ENCODE results near the gene SLC25A11.
"Not testable (repeated sequence)": the region's sequence is repeated elsewhere in the genome, so short reads cannot be mapped to it uniquely, and the experiment has no call there.

The SLC25A11 gene

DNA sequence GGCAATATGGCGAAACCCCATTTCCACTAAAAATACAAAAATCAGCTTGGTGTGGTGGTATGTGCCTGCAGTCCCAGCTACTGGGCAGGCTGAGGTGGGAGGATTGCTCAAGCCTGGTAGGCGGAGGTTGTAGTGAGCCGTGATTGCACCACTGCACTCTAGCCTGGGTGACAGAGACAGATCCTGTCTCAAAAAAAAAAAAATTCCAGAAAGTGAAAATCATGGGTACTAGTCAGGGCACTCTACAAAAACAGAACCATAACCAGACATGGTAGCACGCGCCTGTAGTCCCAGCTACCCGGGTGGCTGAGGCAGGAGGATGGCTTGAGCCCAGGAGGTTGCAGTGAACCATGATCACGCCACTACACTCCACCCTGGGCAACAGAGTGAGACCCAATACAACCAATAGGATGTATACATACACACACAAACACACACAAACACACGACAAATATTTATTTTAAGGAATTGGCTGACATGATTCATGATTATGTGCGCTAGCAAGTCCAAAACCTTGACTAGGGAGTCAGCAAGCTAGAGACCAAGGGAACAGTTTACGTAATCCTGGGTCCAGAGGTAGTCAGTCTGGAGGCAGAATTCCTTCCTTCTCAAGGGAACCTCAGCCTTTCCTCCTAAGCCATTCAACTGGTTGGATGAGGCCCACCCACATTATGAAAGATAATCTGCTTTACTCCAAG is 19.3 kb downstream of the SLC25A11 start:
- no peak for DNase-seq (ENCODE audit: low read depth in 2 of 2)

DNA sequence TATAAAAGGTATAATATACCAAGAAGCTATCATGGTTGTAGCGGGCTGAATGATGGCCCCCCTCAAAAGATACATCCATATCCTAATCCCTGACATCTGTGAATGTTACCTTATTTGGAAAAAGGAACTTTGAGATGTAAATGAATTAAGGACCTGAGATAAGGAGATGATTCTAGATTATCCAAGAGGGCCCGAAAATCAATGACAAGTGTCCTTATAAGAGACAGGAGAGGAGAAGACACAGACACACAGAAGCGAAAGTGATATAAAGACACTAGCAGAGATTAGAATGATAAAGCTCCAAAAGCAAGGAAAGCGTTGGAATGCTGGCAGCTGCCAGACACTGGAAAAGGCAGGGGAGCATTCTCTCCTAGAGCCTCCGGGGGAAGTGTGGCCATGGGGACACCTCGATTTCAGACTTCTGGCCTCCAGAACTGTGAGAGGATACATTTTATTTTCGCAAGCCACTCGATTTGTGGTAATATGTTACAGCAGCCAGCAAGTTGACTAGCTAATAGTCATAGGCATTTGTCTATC is 20.3 kb downstream of the SLC25A11 start:
- no peak for DNase-seq (ENCODE audit: low read depth in 2 of 2)

DNA sequence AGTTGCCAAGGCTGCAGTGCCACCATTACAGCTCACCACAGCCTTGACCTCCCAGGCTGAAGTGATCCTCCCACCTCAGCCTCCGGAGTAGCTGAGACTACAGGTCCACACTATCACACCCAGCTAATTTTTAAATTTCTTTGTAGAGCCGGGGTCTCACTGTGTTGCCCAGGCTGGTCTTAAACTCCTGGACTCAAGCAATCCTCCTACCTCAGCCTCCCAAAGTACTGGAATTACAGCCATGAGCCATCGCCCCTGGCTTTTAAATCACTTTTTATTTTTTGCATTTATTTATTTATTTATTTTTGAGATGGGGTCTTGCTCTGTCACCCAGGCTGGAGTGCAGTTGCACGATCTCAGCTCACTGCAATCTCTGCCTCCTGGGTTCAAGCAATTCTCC is 25.3 kb downstream of the SLC25A11 start:
- DNase-seq (ENCODE audit: low read depth in 2 of 2) = not testable (repeated sequence)

DNA sequence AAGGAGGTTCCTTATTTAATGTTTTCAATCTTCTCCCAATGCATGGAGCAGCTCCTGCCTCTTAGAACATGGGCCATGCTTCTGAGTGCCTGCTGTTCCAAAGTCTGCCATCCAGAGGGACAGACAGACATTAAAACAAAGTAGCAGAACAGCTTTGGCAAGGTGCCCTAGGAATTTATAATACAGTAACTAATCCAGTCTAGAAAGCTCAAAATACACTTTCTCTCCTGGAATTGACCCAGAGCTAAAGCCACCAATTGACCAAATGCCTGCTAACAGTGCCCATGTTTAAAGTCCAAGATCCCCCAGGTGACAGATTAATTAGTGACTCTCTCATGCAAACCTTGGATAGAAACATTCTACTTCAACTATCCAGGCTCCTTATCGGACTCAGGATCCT is 25.9 kb downstream of the SLC25A11 start:
- no peak for DNase-seq (ENCODE audit: low read depth in 2 of 2)

DNA sequence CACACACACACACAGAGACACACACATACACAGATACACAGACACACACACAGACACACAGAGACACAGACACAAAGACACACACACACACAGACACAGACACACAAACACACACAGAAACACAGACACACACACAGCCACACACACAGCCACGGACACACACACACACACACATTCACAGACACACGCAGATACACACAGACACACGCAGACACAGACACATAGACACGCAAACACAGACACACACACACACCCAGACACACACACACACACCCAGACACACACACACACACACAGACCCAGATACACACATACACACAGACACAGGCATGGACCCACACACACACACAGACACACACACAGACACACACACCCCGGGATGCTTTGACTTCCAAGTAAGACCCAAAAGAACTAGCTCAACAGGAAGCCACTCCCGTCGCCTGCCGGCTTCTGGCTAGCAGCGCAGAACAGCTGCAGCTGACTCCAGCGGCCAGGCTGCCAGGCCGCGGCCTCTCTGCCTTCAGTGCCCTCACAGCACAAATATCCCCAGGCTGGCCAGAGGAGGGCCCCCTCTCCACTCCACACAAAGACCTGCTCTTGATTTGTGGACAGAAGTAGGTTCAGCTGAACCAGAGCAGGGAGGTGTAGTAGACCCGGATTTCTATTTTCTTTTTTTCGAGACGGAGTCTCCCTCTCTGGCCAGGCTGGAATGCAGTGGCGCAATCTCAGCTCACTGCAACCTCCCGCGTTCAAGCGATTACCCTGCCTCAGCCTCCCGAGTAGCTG is 30.9 kb downstream of the SLC25A11 start:
- DNase-seq (ENCODE audit: low read depth in 2 of 2) = peak; percentile 40 to 56

DNA sequence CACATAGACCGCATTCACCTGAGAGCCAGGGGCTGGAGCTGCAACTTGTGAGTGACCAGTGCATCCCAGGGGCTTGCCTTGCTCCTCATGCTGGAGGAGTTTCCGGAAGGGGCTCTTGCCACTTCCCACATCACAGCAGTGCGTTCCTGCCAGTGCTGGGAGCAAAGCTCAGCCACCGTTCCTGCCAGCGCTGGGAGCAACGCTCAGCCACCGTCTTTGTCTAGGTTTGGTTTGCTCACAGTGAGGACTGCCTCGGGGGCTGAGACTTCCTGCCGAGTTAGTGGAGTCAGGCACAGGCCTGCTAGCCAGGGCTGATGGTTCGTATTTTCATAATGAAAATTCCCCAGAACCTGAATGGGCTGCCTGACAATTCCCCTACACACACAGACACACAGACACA is 31.5 kb downstream of the SLC25A11 start:
- DNase-seq (ENCODE audit: low read depth in 2 of 2) = no peak

DNA sequence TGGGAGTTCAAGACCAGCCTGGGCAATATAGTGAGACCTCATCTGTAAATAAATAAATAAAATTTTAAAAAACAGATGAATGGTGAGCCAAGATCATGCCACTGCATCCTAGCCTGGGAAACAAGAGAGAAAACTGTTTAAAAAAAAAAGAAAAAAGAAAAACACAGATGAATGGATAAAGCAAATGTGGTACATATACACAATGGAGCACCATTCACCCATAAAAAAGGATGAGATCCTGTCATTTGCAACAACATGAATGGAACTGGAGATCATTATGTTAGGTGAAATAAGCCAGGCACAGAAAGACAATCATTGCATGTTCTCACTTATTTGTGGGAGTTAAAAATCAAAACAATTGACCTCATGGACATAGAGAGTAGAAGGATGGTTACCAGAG is 33.2 kb downstream of the SLC25A11 start:
- DNase-seq (ENCODE audit: low read depth in 2 of 2) = not testable (repeated sequence)

DNA sequence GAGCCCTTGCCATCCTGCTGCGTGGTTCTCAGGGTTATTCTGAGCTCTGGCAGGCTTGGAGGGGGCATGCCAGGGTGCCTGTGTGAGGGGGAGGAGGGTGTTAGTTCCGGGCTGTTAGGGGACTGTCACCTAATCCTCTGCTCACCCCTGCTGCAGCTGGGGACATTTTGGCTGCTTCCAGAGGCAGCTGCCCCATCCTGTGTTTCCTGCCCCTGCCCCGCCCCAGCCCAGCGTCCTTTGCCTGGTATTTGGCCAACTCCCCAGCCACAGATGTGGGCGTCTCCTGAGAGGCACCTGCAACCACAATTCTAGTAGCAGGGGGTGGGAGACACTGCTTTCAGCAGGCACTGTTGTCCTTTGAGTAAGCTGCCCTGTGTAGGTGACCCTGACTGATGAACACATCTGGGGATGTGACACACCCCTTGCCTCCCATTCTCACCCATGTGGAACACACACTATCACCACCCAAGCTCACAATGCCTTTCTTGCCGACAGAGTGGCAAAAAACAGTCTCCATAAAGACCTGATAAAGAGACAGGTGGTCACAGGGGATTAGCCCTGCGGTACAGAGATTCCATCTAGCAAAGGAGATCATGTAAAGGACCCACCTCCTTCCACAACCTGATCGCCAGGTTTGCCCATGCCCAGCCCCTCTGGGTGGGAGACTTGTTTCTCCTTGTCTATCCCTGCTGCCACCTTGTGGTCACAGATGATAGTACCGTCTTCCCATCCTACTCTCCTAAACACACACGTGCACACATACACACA is 36.6 kb downstream of the SLC25A11 start, which contains the start of gene CHRNE:
Gene CHRNE, minus strand, starts transcription at position 48 of the 768 bp plus-strand sequence. Its CDS starts 35 bp downstream, at position 13.
- DNase-seq (ENCODE audit: low read depth in 2 of 2) = peak; percentile 62 to 74

DNA sequence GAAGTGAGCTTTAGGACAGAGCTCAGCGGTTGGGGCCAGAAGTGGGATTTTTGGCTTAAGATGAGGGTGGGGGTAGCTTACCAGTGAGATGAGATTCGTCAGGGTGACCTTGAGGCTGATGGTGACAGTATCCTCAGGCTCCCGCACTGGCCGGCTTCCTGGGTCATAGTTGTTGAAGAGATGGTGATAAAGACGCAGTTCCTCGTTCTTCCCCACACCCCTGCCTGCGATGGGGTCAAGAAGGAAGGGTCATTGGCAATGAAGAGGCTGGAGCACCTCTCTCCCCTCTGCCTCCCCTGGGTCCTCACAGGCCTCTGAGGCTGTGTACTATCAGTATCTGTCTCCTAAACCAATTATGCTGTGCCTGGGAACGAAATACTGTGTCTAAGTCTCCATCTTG is 37.3 kb downstream of the SLC25A11 start:
- DNase-seq (ENCODE audit: low read depth in 2 of 2) = no peak

DNA sequence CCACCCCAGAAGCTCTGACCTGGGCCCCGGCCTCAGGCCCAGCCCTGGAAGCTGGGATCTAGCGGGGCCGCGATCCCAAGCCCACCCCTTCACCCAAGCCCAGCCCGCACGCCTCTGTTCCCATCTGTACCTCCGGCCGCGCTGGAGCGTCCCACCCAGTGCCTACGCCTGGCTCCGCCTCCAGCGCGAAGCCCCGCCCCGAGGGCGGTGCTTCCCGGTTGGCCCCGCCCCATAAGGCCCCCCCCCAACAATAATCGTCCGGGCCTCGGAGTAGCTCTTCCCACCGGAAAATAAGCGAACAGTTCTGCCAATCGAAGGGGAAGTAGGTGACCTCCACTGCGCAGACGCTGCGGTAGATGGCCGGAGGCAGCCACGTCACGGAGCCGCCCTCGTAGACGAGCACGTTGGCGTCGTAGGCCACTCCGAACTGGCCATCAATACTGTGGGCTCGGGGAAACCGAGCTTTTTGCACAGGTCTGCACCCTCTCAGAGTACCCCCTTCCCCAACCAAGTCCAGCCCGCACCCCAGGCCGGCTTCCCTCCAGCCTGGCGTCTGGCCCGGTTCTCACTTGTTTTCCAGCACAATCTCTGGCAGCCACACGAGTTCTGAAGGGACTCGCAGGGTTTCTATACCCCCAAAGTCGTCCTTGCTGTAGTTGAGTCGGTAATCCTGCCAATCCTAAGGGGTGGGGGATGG is 38.0 kb downstream of the SLC25A11 start:
- no peak for DNase-seq (ENCODE audit: low read depth in 2 of 2)

DNA sequence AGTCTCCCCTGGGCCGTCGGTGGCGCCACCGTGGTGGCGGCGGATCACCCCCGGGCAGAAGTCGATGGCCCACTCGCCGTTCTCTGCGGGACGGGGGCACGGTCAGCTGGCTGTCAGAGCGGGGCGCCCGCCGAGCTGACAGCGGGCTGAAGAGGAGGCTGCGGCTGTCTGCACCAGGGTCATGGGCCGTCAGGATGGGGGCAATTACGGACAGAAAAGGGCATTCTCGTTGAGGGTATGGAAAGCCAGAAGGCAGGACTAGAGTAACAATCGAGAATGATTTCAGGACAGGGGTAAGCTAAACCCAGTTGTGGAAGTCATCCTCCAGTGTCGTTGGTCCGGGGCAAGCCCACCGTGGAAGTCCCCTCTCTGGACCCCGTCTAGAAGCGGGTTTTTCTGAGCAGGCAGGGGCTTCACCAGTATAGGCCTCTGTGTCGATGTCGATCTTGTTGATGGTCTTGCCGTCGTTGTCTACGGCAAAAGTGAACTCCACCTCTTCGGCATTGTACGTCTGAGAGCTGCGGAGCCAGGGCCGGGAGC is 38.7 kb downstream of the SLC25A11 start:
- no peak for DNase-seq (ENCODE audit: low read depth in 2 of 2)

DNA sequence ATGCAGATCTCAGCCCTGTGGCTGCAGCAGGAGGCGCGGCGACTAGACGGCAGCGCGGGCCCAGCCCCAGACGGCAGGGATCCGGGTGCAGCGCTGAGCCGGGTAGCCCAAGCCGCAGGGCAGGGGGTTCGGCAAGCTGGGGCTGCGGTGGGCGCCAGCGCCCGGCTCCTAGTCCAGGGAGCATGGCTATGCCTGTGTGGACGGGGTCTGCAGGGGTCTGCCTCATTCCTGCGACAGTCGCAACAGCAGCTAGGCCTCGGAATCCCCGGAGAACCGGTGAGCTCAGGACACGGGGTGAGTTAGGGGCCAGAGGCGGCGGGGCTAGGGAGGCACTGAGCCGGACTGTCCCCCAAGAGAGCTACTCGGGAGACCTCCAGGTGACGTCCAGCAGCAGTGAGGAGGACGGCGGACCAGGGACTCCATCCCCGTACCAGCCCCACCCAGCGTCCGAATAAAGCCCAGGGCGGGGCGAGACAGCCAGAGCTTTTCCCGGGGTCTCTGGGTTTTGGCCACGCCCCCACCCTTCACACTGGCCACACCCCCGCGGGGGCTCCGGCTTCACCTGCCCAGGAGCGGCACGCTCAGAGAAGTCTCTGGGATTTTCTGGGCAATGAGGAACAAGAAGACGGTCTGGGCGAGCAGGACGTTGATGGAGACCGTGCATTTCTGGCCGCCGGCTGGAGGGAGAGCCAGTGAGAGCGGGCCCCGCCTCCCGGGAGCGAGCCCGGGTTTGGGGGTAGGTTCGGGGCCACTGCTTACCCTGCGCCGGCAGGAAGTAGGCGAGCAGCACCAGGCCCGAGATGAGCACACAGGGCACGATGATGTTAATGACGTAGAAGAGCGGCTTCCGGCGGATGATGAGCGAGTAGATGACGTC is 39.4 kb downstream of the SLC25A11 start:
- DNase-seq (ENCODE audit: low read depth in 2 of 2) = no peak

DNA sequence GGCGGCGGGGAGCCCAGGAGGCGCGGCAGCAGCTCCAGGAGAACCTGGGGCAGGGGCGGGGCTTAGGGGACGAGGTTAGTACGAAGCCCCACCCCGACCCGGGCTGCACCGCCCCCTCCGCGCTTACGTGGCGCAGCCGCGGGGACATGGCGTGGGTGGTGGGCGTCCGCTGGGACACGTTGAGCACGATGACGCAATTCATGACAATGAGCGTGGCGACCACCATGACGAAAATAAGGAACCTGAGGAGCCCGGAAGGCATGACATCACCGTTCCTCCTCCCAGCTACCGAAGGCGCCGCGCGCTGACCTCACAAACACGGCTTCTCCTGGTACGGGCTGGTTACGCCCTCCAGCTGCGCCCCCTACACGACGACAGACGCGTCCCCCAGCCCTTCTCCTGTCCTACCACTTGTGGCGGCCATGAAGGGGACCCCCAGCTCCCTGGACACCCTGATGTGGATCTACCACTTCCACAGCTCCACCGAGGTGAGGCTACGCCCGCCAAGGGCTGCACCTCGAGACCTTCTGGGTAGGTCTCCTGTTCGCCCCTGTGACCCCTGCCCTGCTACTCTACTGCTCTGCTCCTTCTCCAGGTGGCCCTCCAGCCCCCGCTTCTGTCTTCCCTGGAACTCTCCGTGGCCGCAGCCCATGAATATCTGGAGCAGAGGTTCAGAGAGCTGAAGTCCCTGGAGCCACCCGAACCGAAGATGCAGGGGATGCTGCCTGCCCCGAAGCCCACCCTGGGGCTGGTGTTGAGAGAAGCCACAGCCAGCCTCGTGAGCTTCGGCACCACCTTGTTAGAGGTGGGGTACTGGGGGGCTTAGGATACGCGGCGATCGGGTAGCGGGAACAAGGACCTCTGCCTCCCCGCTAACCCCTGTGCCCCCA is 40.3 kb downstream of the SLC25A11 start, which contains the start of gene C17orf107:
Gene C17orf107, plus strand, starts transcription at position 196 of the 890 bp plus-strand sequence. Its CDS starts 227 bp downstream, at position 423.
- peak; percentile 91 to 93 for DNase-seq (ENCODE audit: low read depth in 2 of 2)

DNA sequence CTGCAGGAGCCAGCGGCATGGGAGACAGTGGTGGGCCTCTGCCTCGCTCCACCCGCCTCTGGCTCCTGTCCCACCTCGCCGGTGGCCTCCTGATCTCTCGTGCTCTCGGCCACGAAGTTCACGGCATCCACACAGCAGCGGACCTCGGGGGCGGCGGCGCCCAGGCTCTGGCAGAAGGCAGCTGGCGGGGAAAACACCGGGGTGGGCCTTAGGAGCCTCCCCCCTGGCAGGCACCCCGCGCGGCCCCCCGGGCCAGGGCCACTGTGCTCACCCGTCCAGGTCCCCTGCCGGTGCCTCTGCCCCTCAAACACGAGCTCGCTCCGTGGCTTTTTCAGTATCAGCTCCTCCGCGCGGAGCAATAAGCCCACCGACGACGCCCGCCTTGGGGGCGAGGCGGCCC is 40.9 kb downstream of the SLC25A11 start:
- DNase-seq (ENCODE audit: low read depth in 2 of 2) = no peak

DNA sequence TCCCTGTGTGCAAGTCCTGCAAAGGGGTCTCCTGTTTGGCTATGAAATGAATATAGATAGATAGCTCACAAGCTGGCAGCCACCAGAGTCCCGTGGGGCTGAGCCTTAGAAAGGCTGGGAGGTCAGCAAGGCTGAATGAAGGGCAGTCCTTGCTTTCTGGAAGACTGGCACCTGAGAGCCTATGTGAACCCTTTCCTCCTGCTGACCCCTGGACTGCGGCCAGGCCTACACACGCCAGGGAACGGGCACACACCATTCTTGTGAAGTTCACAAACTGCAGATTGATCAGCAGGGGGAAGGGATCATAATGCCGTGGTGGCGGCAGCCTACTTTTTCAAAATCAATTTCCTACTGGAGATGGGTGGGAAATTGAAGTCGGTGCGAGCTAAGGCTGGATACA is 41.5 kb downstream of the SLC25A11 start:
- DNase-seq (ENCODE audit: low read depth in 2 of 2) = no peak

DNA sequence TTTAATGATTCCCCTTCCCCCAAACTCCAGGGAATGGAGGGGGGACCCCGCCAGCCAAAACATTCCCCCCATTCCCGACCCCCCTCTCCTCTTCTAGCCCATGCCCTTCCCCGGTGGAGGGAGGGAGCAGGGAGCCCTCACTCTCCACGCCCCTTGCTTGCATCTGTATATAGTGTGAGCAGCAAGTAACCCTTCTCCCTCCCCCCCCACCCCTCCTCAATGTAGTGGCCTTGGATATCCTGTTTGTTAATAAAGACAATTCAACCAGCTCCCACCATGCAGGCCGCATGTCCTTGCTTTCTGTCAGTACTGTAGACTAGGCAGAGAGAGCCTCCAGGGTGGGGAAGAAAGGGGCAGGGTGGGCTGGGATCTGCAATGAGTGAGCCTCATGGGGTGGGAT is 42.1 kb downstream of the SLC25A11 start:
- no peak for DNase-seq (ENCODE audit: low read depth in 2 of 2)

DNA sequence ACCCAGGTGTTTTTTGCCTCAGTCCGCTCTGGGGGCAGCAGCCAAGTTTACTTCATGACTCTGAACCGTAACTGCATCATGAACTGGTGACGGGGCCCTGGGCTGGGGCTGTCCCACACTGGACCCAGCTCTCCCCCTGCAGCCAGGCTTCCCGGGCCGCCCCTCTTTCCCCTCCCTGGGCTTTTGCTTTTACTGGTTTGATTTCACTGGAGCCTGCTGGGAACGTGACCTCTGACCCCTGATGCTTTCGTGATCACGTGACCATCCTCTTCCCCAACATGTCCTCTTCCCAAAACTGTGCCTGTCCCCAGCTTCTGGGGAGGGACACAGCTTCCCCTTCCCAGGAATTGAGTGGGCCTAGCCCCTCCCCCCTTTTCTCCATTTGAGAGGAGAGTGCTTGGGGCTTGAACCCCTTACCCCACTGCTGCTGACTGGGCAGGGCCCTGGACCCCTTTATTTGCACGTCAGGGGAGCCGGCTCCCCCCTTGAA is 42.6 kb downstream of the SLC25A11 start:
- DNase-seq (ENCODE audit: low read depth in 2 of 2) = no peak

DNA sequence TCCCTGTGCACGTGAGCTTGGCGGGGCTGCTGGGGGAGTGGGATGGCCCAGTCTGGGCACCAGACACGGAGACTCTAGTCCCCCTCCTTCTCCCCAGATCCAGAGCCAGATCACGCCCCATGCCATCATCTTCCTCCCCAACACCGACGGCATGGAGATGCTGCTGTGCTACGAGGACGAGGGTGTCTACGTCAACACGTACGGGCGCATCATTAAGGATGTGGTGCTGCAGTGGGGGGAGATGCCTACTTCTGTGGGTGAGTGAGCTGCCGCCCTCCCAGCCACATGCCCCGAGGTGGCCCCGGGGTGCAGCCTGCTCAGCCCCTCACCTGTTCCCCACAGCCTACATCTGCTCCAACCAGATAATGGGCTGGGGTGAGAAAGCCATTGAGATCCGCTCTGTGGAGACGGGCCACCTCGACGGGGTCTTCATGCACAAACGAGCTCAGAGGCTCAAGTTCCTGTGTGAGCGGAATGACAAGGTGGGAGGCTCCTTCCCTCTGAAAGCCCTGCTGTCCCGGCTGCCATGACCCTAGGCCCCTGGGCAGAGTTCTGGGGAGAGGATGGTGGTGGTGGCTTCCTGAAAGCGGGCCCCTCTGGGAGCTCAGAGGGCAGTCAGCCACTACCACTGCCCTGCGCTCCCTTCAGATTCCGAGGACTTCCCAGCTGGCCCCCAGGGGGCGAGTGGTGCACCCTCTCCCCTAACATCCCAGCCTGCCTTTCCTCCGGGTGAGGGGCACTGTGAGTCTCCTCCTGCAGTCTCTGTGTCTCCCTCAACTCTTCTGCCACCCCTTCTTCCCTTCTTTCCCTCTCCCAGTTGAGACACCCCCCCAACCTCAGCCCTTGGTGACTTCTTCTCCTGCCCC is 43.3 kb downstream of the SLC25A11 start:
- no peak for DNase-seq (ENCODE audit: low read depth in 2 of 2)
